Head of caudate nucleus (tissue), 42 donors: ENCODE measurements around the gene CHCHD6.
A peak's percentile ranks its signal among the peaks of the same experiment; 100 is the strongest.

Experiments used
- DNase-seq, 42 donors: peaks; one replicate each; pipeline versions ENCODE4 v3.0.0 to v3.0.0-alpha.2; 2020 to 2021; ENCODE audit warnings: mixed read lengths in 7 of 42
- intact Hi-C: fragments of 100-400 bp; cut with DNase I; formaldehyde crosslinking; loops from one replicate; pipeline ENCODE4 v1.15.0; 2022

The CHCHD6 gene

GRCh38 chr3:126895178-126896066 is 191.4 kb downstream of the CHCHD6 start:
- peak in 14 of 42 donors; percentile 12 to 55 (median 34) for DNase-seq
- intact Hi-C loops, result no loop called here

- intact Hi-C loops, result no loop called here
Observed at GRCh38 chr3:126896067-126896441, 192.0 kb downstream of the CHCHD6 start.

GRCh38 chr3:126896968-126897367 is 192.9 kb downstream of the CHCHD6 start:
- DNase-seq, result no peak
- intact Hi-C loops, result no loop called here

More at GRCh38 chr3:126896067-126896441, 192.0 kb downstream of the CHCHD6 start:
- DNase-seq, result no peak

GRCh38 chr3:126897943-126898342 is 193.9 kb downstream of the CHCHD6 start:
- intact Hi-C loops, result no loop called here
- no peak for DNase-seq

GRCh38 chr3:126900859-126901540 is 197.0 kb downstream of the CHCHD6 start:
- DNase-seq, result peak in 1 of 42 donors; percentile 10
- intact Hi-C loops, result no loop called here

- intact Hi-C loops, result no loop called here
- no peak for DNase-seq
Observed at GRCh38 chr3:126901631-126902030, 197.6 kb downstream of the CHCHD6 start.

GRCh38 chr3:126903521-126903920 is 199.5 kb downstream of the CHCHD6 start:
- DNase-seq, result no peak
- intact Hi-C loops, result no loop called here

- DNase-seq, result no peak
- intact Hi-C loops, result no loop called here
Observed at GRCh38 chr3:126907557-126907956, 203.5 kb downstream of the CHCHD6 start.

- intact Hi-C loops, result no loop called here
- DNase-seq, result no peak
Observed at GRCh38 chr3:126908752-126909275, 204.8 kb downstream of the CHCHD6 start.

GRCh38 chr3:126910231-126910630 is 206.2 kb downstream of the CHCHD6 start:
- DNase-seq, result no peak
- intact Hi-C loops, result no loop called here

GRCh38 chr3:126911162-126912026 is 207.4 kb downstream of the CHCHD6 start:
- peak in 25 of 42 donors; percentile 13 to 58 (median 34) for DNase-seq
- intact Hi-C loops, result no loop called here

GRCh38 chr3:126912027-126912422 is 208.0 kb downstream of the CHCHD6 start:
- intact Hi-C loops, result no loop called here
- DNase-seq, result no peak

GRCh38 chr3:126912491-126913195 is 208.6 kb downstream of the CHCHD6 start:
- intact Hi-C loops, result no loop called here
- DNase-seq, result no peak

- intact Hi-C loops, result no loop called here
Observed at GRCh38 chr3:126913524-126913923, 209.5 kb downstream of the CHCHD6 start.

GRCh38 chr3:126914226-126914625 is 210.2 kb downstream of the CHCHD6 start:
- intact Hi-C loops, result no loop called here
- no peak for DNase-seq

More at GRCh38 chr3:126913524-126913923, 209.5 kb downstream of the CHCHD6 start:
- no peak for DNase-seq

- intact Hi-C loops, result no loop called here
- no peak for DNase-seq
Observed at GRCh38 chr3:126915015-126915414, 211.0 kb downstream of the CHCHD6 start.

- intact Hi-C loops, result no loop called here
- no peak for DNase-seq
Observed at GRCh38 chr3:126916546-126916945, 212.5 kb downstream of the CHCHD6 start.

GRCh38 chr3:126917232-126917804 is 213.3 kb downstream of the CHCHD6 start:
- intact Hi-C loops, result no loop called here
- no peak for DNase-seq
